ENCODE data around the gene TSPAN9. TPM values are rescaled to one million over a fixed set of nuclear protein-coding genes. Genes with fewer than 3 reads are reported as not detected.

Gene TSPAN9
- polyA plus RNA-seq, 3 donors = 0.15 to 0.34 (median 0.25) TPM

DNA sequence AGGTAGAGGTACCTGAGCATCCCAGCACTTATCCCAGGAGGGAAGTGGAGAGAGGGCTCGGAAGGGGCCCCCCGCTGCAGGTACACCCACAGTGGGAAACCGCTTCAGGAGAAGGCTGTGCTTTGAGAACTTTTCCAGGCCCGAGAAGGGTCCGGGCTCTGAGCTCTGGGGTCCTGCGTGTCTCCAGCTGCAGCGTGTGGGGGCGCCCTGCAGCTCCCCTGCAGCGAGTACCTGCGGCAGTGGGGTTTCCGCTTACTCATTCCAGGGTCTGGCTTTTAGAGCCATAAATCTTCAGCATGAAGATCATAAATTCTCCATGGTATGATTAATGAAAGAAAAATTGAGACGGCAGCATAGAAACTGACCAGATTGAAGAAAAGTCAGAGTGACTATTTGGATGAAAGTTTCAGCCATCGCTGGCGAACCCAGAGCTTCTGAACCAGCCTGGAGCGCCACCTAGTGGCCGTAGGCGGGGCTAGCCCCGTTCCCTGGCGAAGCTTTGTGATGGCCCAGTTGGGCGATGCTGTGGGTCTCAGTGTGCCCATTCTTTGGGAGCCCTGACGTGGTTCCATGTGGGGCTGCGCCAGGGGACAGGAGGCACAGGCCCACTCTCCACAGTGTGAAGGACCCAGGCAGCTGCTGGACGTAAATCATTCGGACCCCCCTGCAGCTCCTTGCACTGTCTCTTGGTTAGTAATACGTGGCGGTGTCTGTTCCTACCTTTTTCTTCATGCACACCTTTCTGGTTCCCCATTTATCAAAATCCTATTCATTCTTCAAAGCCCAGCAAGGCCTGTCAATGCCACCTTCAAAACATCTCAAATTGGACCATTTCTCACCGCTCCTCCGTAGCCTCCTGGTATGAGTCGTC, 198.2 kb downstream of the TSPAN9 start:
- 36% methylated on average over 26 of the region's 29 CpGs for WGBS (ENCODE audit: insufficient coverage)
- Histone ChIP-seq H3K27ac (ENCODE audit: low read depth in 1 of 2, low read length in 2 of 2) (no peak overlapping the region), H3K9me3 (replicated peaks in 1 of 2; ENCODE audit: control insufficient read depth in 1 of 2, insufficient read depth in 1 of 2, low read length in 2 of 2) (no peaks in the 10 kb centered on the region), H3K4me3 (replicated peaks in 1 of 3; ENCODE audit: low read depth in 2 of 3, low read length in 3 of 3) (no peak overlapping the region), H3K27me3 (ENCODE audit: control insufficient read depth in 2 of 2, insufficient read depth in 2 of 2, low read length in 2 of 2) (peaks cover 0 to 9% of the 10 kb centered on the region in 2 donors), H4K20me1 (ENCODE audit: insufficient read depth, low read length) (no peaks in the 10 kb centered on the region), H3K4me1 (ENCODE audit: control insufficient read depth in 1 of 2, insufficient read depth in 2 of 2, low read length in 2 of 2) (no peaks in the 10 kb centered on the region), H2AFZ (ENCODE audit: insufficient read depth, low read depth, low read length, poor library complexity, severe bottlenecking) (no peak overlapping the region), H3K4me2 (replicated peaks; ENCODE audit: extremely low read depth, low read length, poor library complexity, severe bottlenecking) (no peak overlapping the region), H3K79me2 (ENCODE audit: insufficient read depth, low read length) (no peaks in the 10 kb centered on the region), H3K9ac (ENCODE audit: insufficient read depth, low read length, poor library complexity, severe bottlenecking) (no peak overlapping the region), H3K36me3 (replicated peaks in 1 of 2; ENCODE audit: control insufficient read depth in 1 of 2, insufficient read depth in 2 of 2, low read length in 2 of 2) (no peaks in the 10 kb centered on the region)
- H3K4me3 Mint-ChIP-seq = no peak overlapping the region
- DNase-seq = peak; percentile 30 to 54 (median 49)
- intact Hi-C loops (cut with micrococcal nuclease) = loop anchor here (1.0 to 5.0 kb wide), 3 partner anchors 140 to 203 kb away; no protein-coding TSS in a partner anchor
- H3K27ac Mint-ChIP-seq = no peak overlapping the region
- peaks cover 12 to 47% (median 39%) of the 10 kb centered on the region in 3 donors for H3K27me3 Mint-ChIP-seq (ENCODE audit: low read depth in 3 of 3)
- H3K9me3 Mint-ChIP-seq = peaks cover 0 to 2% (median 0%) of the 10 kb centered on the region in 7 donors
- H3K36me3 Mint-ChIP-seq = no peaks in the 10 kb centered on the region
- TF ChIP-seq, protein P1, sequence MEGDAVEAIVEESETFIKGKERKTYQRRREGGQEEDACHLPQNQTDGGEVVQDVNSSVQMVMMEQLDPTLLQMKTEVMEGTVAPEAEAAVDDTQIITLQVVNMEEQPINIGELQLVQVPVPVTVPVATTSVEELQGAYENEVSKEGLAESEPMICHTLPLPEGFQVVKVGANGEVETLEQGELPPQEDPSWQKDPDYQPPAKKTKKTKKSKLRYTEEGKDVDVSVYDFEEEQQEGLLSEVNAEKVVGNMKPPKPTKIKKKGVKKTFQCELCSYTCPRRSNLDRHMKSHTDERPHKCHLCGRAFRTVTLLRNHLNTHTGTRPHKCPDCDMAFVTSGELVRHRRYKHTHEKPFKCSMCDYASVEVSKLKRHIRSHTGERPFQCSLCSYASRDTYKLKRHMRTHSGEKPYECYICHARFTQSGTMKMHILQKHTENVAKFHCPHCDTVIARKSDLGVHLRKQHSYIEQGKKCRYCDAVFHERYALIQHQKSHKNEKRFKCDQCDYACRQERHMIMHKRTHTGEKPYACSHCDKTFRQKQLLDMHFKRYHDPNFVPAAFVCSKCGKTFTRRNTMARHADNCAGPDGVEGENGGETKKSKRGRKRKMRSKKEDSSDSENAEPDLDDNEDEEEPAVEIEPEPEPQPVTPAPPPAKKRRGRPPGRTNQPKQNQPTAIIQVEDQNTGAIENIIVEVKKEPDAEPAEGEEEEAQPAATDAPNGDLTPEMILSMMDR (IDR thresholded peaks at IDR 0.05) = peak; percentile 98
- peaks cover 2% of the 10 kb centered on the region for H3K4me1 Mint-ChIP-seq

DNA sequence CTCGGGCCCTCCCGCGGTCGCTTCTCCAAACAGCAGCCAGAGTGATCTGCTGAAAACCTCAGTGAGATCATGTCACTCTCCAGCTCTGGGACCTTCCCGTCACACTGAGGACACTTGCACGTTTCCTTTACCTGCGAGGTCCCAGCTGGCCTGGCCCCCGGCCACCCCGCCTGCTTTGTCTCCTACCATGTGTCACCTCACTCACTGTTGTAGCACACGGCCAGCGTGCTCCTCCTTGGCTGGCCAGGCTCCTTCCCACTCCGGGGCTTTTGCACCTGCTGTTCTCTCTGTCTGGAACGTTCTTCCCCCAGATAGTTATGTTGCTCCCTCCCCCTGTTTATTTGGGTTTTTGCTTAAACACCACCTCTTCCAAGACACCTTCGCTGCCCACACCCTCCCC, 199.0 kb downstream of the TSPAN9 start:
- Histone ChIP-seq H3K36me3 (replicated peaks in 1 of 2; ENCODE audit: control insufficient read depth in 1 of 2, insufficient read depth in 2 of 2, low read length in 2 of 2) (no peaks in the 10 kb centered on the region), H3K27me3 (ENCODE audit: control insufficient read depth in 2 of 2, insufficient read depth in 2 of 2, low read length in 2 of 2) (peaks cover 0 to 9% of the 10 kb centered on the region in 2 donors), H3K79me2 (ENCODE audit: insufficient read depth, low read length) (no peaks in the 10 kb centered on the region), H3K27ac (ENCODE audit: low read depth in 1 of 2, low read length in 2 of 2) (no peak overlapping the region), H3K9me3 (replicated peaks in 1 of 2; ENCODE audit: control insufficient read depth in 1 of 2, insufficient read depth in 1 of 2, low read length in 2 of 2) (no peaks in the 10 kb centered on the region), H3K4me3 (replicated peaks in 1 of 3; ENCODE audit: low read depth in 2 of 3, low read length in 3 of 3) (no peak overlapping the region), H3K4me1 (ENCODE audit: control insufficient read depth in 1 of 2, insufficient read depth in 2 of 2, low read length in 2 of 2) (no peaks in the 10 kb centered on the region), H4K20me1 (ENCODE audit: insufficient read depth, low read length) (no peaks in the 10 kb centered on the region), H2AFZ (ENCODE audit: insufficient read depth, low read depth, low read length, poor library complexity, severe bottlenecking) (no peak overlapping the region), H3K4me2 (replicated peaks; ENCODE audit: extremely low read depth, low read length, poor library complexity, severe bottlenecking) (no peak overlapping the region), H3K9ac (ENCODE audit: insufficient read depth, low read length, poor library complexity, severe bottlenecking) (no peak overlapping the region)
- intact Hi-C loops (cut with micrococcal nuclease) = loop anchor here in 1 of 2 donors (5.0 kb wide), 1 partner anchor 204 kb away; no protein-coding TSS in a partner anchor
- TF ChIP-seq, protein P1 (IDR thresholded peaks at IDR 0.05) = no peak
- DNase-seq = no peak
- Mint-ChIP-seq H3K4me3 (no peak overlapping the region), H3K36me3 (no peaks in the 10 kb centered on the region), H3K9me3 (peaks cover 0 to 2% (median 0%) of the 10 kb centered on the region in 7 donors), H3K27ac (no peak overlapping the region), H3K4me1 (peaks cover 2% of the 10 kb centered on the region), H3K27me3 (ENCODE audit: low read depth in 3 of 3) (peaks cover 14 to 52% (median 40%) of the 10 kb centered on the region in 3 donors)
- 94% methylated on average over 11 of the region's 14 CpGs for WGBS (ENCODE audit: insufficient coverage)
